Adipose tissue (tissue), 3 donors: ENCODE measurements around the gene DIRAS2. TPM values are rescaled to one million over a fixed set of nuclear protein-coding genes. Genes with fewer than 3 reads are reported as not detected.

Experiments
- polyA plus RNA-seq, 3 donors: library from polyadenylated mRNA; stranded (reverse); fragments of 200-250 nt; gene quantifications; one replicate each; pipeline ENCODE4 v1.2.3, GENCODE V29; 2013
- donor health status: healthy with polysubstance abuse.
- donor health status: Bipolar disorder and iron deficiency.
- donor health status: healthy.

The DIRAS2 gene
- polyA plus RNA-seq, 3 donors, result 0.01 to 0.30 TPM; not detected in 1

Other genes with a start within 250 kb of the DIRAS2 start
- gene SYK, start 159.0 kb upstream of the DIRAS2 start, polyA plus RNA-seq, result 1 to 10 TPM; 5.4 to 7.4 (median 6.1) TPM